H9 (cell line): Measurements from ENCODE around the gene MIEF2. TPM values are rescaled to one million over a fixed set of nuclear protein-coding genes. Genes with fewer than 3 reads are reported as not detected.

Source experiments
- DNase-seq: peaks from one replicate; pipeline ENCODE4 v3.0.0-alpha.2; 2017
- H2AFZ ChIP-seq: one replicate; pipeline ENCODE4 v1.6.1; 2013; ENCODE audit warnings: mild to moderate bottlenecking, low read length, control low read depth, moderate library complexity
- H2AK5ac ChIP-seq: 2 replicates; pipeline ENCODE4 v1.6.1; 2013; ENCODE audit warnings: low read length, control low read depth, mixed read lengths; ENCODE audit not compliant: insufficient read length
- H2BK120ac ChIP-seq: one replicate; pipeline ENCODE4 v1.6.1; 2013; ENCODE audit warnings: low read depth, mild to moderate bottlenecking, low read length, control low read depth, inconsistent platforms; ENCODE audit not compliant: poor library complexity, severe bottlenecking
- H2BK12ac ChIP-seq: 2 replicates; pipeline ENCODE4 v1.6.1; 2013; ENCODE audit warnings: low read length, control low read depth, mixed read lengths, low read depth; ENCODE audit not compliant: insufficient read length
- H2BK15ac ChIP-seq: 2 replicates; pipeline ENCODE4 v1.6.1; 2013; ENCODE audit warnings: low read depth, low read length, control low read depth
- H2BK20ac ChIP-seq: one replicate; pipeline ENCODE4 v1.6.1; 2013; ENCODE audit warnings: low read depth, mild to moderate bottlenecking, low read length, control low read depth, inconsistent platforms; ENCODE audit not compliant: poor library complexity, severe bottlenecking
- H2BK5ac ChIP-seq: 2 replicates; pipeline ENCODE4 v1.6.1; 2013; ENCODE audit warnings: low read length, control low read depth, mixed read lengths; ENCODE audit not compliant: insufficient read length
- H3K14ac ChIP-seq: 2 replicates; pipeline ENCODE4 v1.6.1; 2013; ENCODE audit warnings: low read length, control low read depth; ENCODE audit not compliant: insufficient read depth
- H3K18ac ChIP-seq: 2 replicates; pipeline ENCODE4 v1.6.1; 2013; ENCODE audit warnings: low read depth, mild to moderate bottlenecking, mixed read lengths, low read length, control low read depth; ENCODE audit not compliant: insufficient read length
- H3K23ac ChIP-seq: 2 replicates; pipeline ENCODE4 v1.6.1; 2013; ENCODE audit warnings: low read length, control low read depth, mixed read lengths, low read depth; ENCODE audit not compliant: insufficient read length
- H3K23me2 ChIP-seq: 2 replicates; pipeline ENCODE4 v1.6.1; 2013; ENCODE audit warnings: low read depth, mild to moderate bottlenecking, mixed read lengths, low read length, control low read depth; ENCODE audit not compliant: insufficient read length, poor library complexity, severe bottlenecking
- H3K27ac ChIP-seq: 2 replicates; pipeline ENCODE4 v1.5.1; 2013; ENCODE audit warnings: low read length, control low read depth, mixed read lengths, low read depth; ENCODE audit not compliant: insufficient read length
- H3K27me3 ChIP-seq: 2 replicates; pipeline ENCODE4 v1.6.1; 2013; ENCODE audit warnings: low read length, control low read depth, inconsistent platforms; ENCODE audit not compliant: insufficient read depth
- H3K4ac ChIP-seq: 2 replicates; pipeline ENCODE4 v1.6.1; 2013; ENCODE audit warnings: low read depth, mild to moderate bottlenecking, control low read depth, inconsistent platforms, low read length, moderate library complexity
- H3K4me1 ChIP-seq: 2 replicates; pipeline ENCODE4 v1.6.1; 2013; ENCODE audit warnings: low read length, control low read depth, inconsistent platforms; ENCODE audit not compliant: insufficient read depth
- H3K4me2 ChIP-seq: 2 replicates; pipeline ENCODE4 v1.6.1; 2013; ENCODE audit warnings: low read length, control low read depth, mixed read lengths; ENCODE audit not compliant: insufficient read length, insufficient read depth
- H3K56ac ChIP-seq: 2 replicates; pipeline ENCODE4 v1.6.1; 2013; ENCODE audit warnings: low read depth, mild to moderate bottlenecking, mixed read lengths, low read length, control low read depth; ENCODE audit not compliant: insufficient read length
- H3K79me1 ChIP-seq: 2 replicates; pipeline ENCODE4 v1.6.1; 2013; ENCODE audit warnings: low read depth, mild to moderate bottlenecking, moderate library complexity, low read length, control low read depth, inconsistent platforms; ENCODE audit not compliant: insufficient read depth, poor library complexity, severe bottlenecking
- H3K79me2 ChIP-seq: 2 replicates; pipeline ENCODE4 v1.6.1; 2013; ENCODE audit warnings: low read length, control low read depth, inconsistent platforms; ENCODE audit not compliant: insufficient read depth
- H3K9ac ChIP-seq: 2 replicates; pipeline ENCODE4 v1.6.1; 2013; ENCODE audit warnings: low read length, control low read depth, mixed read lengths; ENCODE audit not compliant: insufficient read length; ENCODE audit errors: extremely low read depth
- H3K9me3 ChIP-seq: one replicate; pipeline ENCODE4 v1.6.1; 2013; ENCODE audit warnings: low read depth, low read length, inconsistent platforms; ENCODE audit not compliant: control insufficient read depth
- H3T11ph ChIP-seq: one replicate; pipeline ENCODE4 v1.6.1; 2013; ENCODE audit warnings: mild to moderate bottlenecking, low read length, control low read depth, inconsistent platforms
- H4K20me1 ChIP-seq: one replicate; pipeline ENCODE4 v1.6.1; 2013; ENCODE audit not compliant: control insufficient read depth, insufficient read length, insufficient read depth
- H4K5ac ChIP-seq: 2 replicates; pipeline ENCODE4 v1.6.1; 2013; ENCODE audit warnings: low read depth, mild to moderate bottlenecking, mixed read lengths, low read length, control low read depth; ENCODE audit not compliant: insufficient read length
- H4K8ac ChIP-seq: replicated peaks from 2 replicates; pipeline ENCODE4 v1.6.1; 2013; ENCODE audit warnings: low read length, control low read depth, mixed read lengths, low read depth; ENCODE audit not compliant: insufficient read length
- H4K91ac ChIP-seq: 2 replicates; pipeline ENCODE4 v1.6.1; 2013; ENCODE audit warnings: low read depth, mild to moderate bottlenecking, moderate library complexity, mixed read lengths, low read length, control low read depth; ENCODE audit not compliant: insufficient read length
- H3K27ac Mint-ChIP-seq, 3 experiments: 2 replicates in 2 of 3; 3 replicates in 1 of 3; pipeline ENCODE4 v1.8.0; 2020 to 2021; ENCODE audit warnings: mixed read lengths in 3 of 3, mild to moderate bottlenecking in 1 of 3, moderate library complexity in 1 of 3
- H3K27me3 Mint-ChIP-seq: 2 replicates; pipeline ENCODE4 v1.8.0; 2021; ENCODE audit warnings: low read depth, mild to moderate bottlenecking, moderate library complexity, mixed read lengths
- H3K36me3 Mint-ChIP-seq, 3 experiments: 2 replicates in 2 of 3; 3 replicates in 1 of 3; pipeline ENCODE4 v1.8.0; 2020 to 2021; ENCODE audit warnings: low read depth in 3 of 3, mixed read lengths in 3 of 3; ENCODE audit not compliant: insufficient read depth in 1 of 3
- H3K4me1 Mint-ChIP-seq, 2 experiments: 2 replicates each; pipeline ENCODE4 v1.8.0; 2020; ENCODE audit warnings: mixed read lengths in 2 of 2
- H3K4me3 Mint-ChIP-seq, 2 experiments: 2 replicates in 1 of 2; 3 replicates in 1 of 2; pipeline ENCODE4 v1.8.0; 2020 to 2021; ENCODE audit warnings: mild to moderate bottlenecking in 2 of 2, mixed read lengths in 2 of 2, moderate library complexity in 1 of 2
- H3K9me3 Mint-ChIP-seq, 2 experiments: 2 replicates in 1 of 2; 3 replicates in 1 of 2; pipeline ENCODE4 v1.8.0; 2020; ENCODE audit warnings: mild to moderate bottlenecking in 2 of 2, mixed read lengths in 2 of 2, moderate library complexity in 1 of 2
- CTCF ChIP-seq: fragments of 200-600 bp; sonication (generic); conservative IDR thresholded peaks from 3 replicates; pipeline ENCODE4 v1.8.0; 2021; ENCODE audit warnings: antibody characterized with exemption, mild to moderate bottlenecking
- WGBS: extraction: QIAGEN DNeasy Blood & Tissue Kit; methylation state at CpG from one replicate; pipeline ENCODE4 v1.1.7; 2013; ENCODE audit warnings: missing lambda C conversion rate, low lambda C conversion rate, mixed read lengths; ENCODE audit not compliant: insufficient read length; ENCODE audit errors: extremely low coverage; 5-methylcytosine and 5-hydroxymethylcytosine counted together
- total RNA-seq: library from RNA; stranded (reverse); gene quantifications from 2 replicates; pipeline ENCODE4 v1.2.1, GENCODE V29; 2021

Gene MIEF2
- total RNA-seq, 1 experiment from 2014 or later: 10.3 TPM

GRCh38 chr17:18267366-18267765 lies 6.9 kb downstream of the MIEF2 start:
- no peak overlapping the region for H2BK120ac ChIP-seq
- no CpG with 5 or more reads among the region's 10 CpGs for WGBS
- no peaks in the 10 kb centered on the region for H3K79me1 ChIP-seq
- Mint-ChIP-seq H3K27me3 (no peaks in the 10 kb centered on the region; the same call in none of the 2 replicates), H3K36me3 (peaks cover 4 to 17% (median 15%) of the 10 kb centered on the region in 3 experiments), H3K4me3 (no peak overlapping the region), H3K4me1 (peaks cover 10 to 13% of the 10 kb centered on the region in 2 experiments), H3K9me3 (no peaks in the 10 kb centered on the region), H3K27ac (no peak overlapping the region)
- H3K4me2 ChIP-seq: no peak overlapping the region
- H3T11ph ChIP-seq: no peak overlapping the region
- no peak overlapping the region for H3K18ac ChIP-seq
- no peak overlapping the region for H2AK5ac ChIP-seq
- H3K27ac ChIP-seq: no peak overlapping the region
- DNase-seq: peak; percentile 37
- no peak overlapping the region for H4K91ac ChIP-seq
- no peaks in the 10 kb centered on the region for H4K20me1 ChIP-seq
- TF ChIP-seq CTCF: no peak
- H2BK12ac ChIP-seq: no peak overlapping the region
- no peak overlapping the region for H2BK20ac ChIP-seq
- no peak overlapping the region for H2BK5ac ChIP-seq
- no peak overlapping the region for H3K4ac ChIP-seq
- H4K5ac ChIP-seq: no peak overlapping the region
- H4K8ac ChIP-seq: no peak overlapping the region
- H2BK15ac ChIP-seq: no peak overlapping the region
- no peak overlapping the region for H2AFZ ChIP-seq
- H3K14ac ChIP-seq: peak overlapping the region; percentile 3; the same call in 1 of the 2 replicates
- H3K23ac ChIP-seq: no peak overlapping the region
- no peaks in the 10 kb centered on the region for H3K23me2 ChIP-seq
- no peak overlapping the region for H3K9ac ChIP-seq
- H3K27me3 ChIP-seq: no peaks in the 10 kb centered on the region
- H3K4me1 ChIP-seq: no peaks in the 10 kb centered on the region
- no peaks in the 10 kb centered on the region for H3K79me2 ChIP-seq
- H3K56ac ChIP-seq: no peak overlapping the region
- no peaks in the 10 kb centered on the region for H3K9me3 ChIP-seq
